Activated CD4-positive, alpha-beta T cell treated with anti-CD3 and anti-CD28 coated beads, Interleukin-2, amount 10 ng/mL, durations not matched to agents 7 days and 5 days (primary cell): Measurements from ENCODE around the gene ETNPPL. TPM values are rescaled to one million over a fixed set of nuclear protein-coding genes. Genes with fewer than 3 reads are reported as not detected.
A peak's percentile ranks its signal among the peaks of the same experiment; 100 is the strongest.

Experiments used
- CTCF ChIA-PET: fragments of 350-600 bp; sonication (Branson Sonifier 250); formaldehyde crosslinking; loops from one replicate; lab custom pipeline; 2021; ENCODE audit warnings: antibody characterized with exemption; lab: Charles Lee
- POLR2A ChIA-PET: fragments of 350-600 bp; sonication (Branson Sonifier 250); formaldehyde crosslinking; loops from one replicate; lab custom pipeline; 2021; ENCODE audit warnings: antibody characterized with exemption; lab: Charles Lee
- DNase-seq: peaks from one replicate; pipeline ENCODE4 v3.0.0-alpha.2; 2020
- H3K27ac Mint-ChIP-seq: one replicate; pipeline ENCODE4 v1.8.0; 2021; ENCODE audit warnings: mild to moderate bottlenecking, moderate library complexity, mixed read lengths
- H3K27me3 Mint-ChIP-seq: one replicate; pipeline ENCODE4 v1.8.0; 2021; ENCODE audit warnings: mixed read lengths
- H3K36me3 Mint-ChIP-seq: one replicate; pipeline ENCODE4 v1.8.0; 2021; ENCODE audit warnings: low read depth, mixed read lengths
- H3K4me1 Mint-ChIP-seq: one replicate; pipeline ENCODE4 v1.8.0; 2021; ENCODE audit warnings: mixed read lengths
- H3K4me3 Mint-ChIP-seq: one replicate; pipeline ENCODE4 v1.8.0; 2021; ENCODE audit warnings: mild to moderate bottlenecking, moderate library complexity, mixed read lengths
- H3K9me3 Mint-ChIP-seq: one replicate; pipeline ENCODE4 v1.8.0; 2021; ENCODE audit warnings: mixed read lengths
- total RNA-seq, 2 experiments: library from RNA; stranded (reverse); gene quantifications; one replicate each; pipeline ENCODE4 v1.2.3, GENCODE V29; 2021

ETNPPL gene
- total RNA-seq, 2 experiments from 2014 or later = not detected

DNA sequence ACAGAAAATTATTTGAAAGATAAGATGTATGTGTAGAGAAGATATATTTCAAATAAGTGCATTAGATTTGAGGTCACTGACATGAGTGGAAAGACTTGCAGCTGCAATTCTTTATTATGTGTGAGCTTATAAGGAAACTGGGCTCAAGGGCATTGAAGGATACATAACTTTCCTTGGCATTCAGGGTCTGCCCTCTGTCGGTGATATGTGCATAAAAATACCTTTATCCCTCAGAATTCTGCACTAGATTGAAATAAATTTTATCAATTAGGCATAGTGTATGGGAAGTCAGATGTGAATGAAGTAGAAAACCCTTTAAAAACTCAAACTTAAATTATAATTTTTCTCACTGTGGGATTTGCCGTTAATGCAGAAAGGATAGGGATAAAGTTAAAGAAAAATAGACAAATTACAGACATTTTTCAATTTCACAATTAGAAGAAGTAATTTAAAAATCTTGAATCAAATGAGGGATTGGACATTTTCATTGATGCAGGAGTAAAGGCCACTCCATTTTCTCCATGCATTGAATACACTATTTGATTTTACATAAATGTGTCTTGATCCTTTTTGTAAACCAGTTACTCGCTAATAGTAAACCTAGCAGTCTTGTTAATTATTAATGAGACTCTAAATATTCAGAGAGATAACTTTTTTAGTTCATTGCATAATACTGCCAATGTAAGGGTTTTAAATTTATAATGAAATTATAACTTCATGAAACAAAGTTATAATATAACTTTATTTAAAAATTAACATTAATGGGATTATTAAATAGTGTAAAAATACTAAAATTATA, 21.0 kb upstream of the ETNPPL start:
- peaks cover 8% of the 10 kb centered on the region for H3K27me3 Mint-ChIP-seq
- H3K27ac Mint-ChIP-seq = no peak overlapping the region
- H3K9me3 Mint-ChIP-seq = no peaks in the 10 kb centered on the region
- no peaks in the 10 kb centered on the region for H3K36me3 Mint-ChIP-seq
- H3K4me1 Mint-ChIP-seq = no peaks in the 10 kb centered on the region
- ChIA-PET POLR2A (no interaction called here), CTCF (no interaction called here)
- DNase-seq = no peak
- no peak overlapping the region for H3K4me3 Mint-ChIP-seq

- ChIA-PET CTCF (interaction anchor here (0.8 kb wide), 1 partner anchor 630 kb away, joined by 3 read pairs; no protein-coding TSS in a partner anchor), POLR2A (no interaction called here)
- DNase-seq = no peak
- H3K9me3 Mint-ChIP-seq = no peaks in the 10 kb centered on the region
- no peaks in the 10 kb centered on the region for H3K4me1 Mint-ChIP-seq
- H3K36me3 Mint-ChIP-seq = no peaks in the 10 kb centered on the region
- H3K27me3 Mint-ChIP-seq = peaks cover 14% of the 10 kb centered on the region
- H3K4me3 Mint-ChIP-seq = no peak overlapping the region
- no peak overlapping the region for H3K27ac Mint-ChIP-seq
Observed at GRCh38 chr4:108779958-108780357, 17.1 kb upstream of the ETNPPL start.

DNA sequence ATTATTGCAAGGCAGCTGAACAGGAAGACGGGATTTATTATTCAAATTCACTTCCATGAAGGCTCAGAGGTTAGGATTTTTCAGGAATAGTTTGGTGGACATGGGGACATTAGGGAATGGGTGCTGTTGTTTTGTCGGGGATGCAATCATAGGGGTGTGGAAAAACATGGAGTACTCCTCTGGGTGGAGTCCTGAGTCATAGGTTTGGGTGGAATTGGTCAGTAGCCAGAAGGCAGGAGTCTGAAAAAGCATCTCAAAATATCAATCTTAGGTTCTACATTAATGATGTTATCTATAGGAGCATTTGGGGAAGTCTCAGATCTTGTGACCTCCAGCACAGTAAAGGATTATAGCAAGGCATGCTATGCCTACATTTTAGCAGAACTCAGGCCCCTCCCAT, 14.5 kb upstream of the ETNPPL start:
- ChIA-PET POLR2A (no interaction called here), CTCF (no interaction called here)
- Mint-ChIP-seq H3K4me3 (no peak overlapping the region), H3K4me1 (no peaks in the 10 kb centered on the region), H3K27me3 (peaks cover 14% of the 10 kb centered on the region), H3K9me3 (no peaks in the 10 kb centered on the region), H3K36me3 (no peaks in the 10 kb centered on the region), H3K27ac (no peak overlapping the region)
- DNase-seq = no peak

GRCh38 chr4:108775921-108776320, 13.1 kb upstream of the ETNPPL start:
- no peaks in the 10 kb centered on the region for H3K9me3 Mint-ChIP-seq
- no peak overlapping the region for H3K4me3 Mint-ChIP-seq
- H3K27me3 Mint-ChIP-seq = peaks cover 14% of the 10 kb centered on the region
- no peak for DNase-seq
- no peak overlapping the region for H3K27ac Mint-ChIP-seq
- ChIA-PET POLR2A (no interaction called here), CTCF (no interaction called here)
- no peaks in the 10 kb centered on the region for H3K36me3 Mint-ChIP-seq
- H3K4me1 Mint-ChIP-seq = no peaks in the 10 kb centered on the region

GRCh38 chr4:108774809-108775530, 12.1 kb upstream of the ETNPPL start:
- Mint-ChIP-seq H3K4me3 (no peak overlapping the region), H3K36me3 (no peaks in the 10 kb centered on the region), H3K4me1 (no peaks in the 10 kb centered on the region), H3K9me3 (no peaks in the 10 kb centered on the region), H3K27me3 (peaks cover 10% of the 10 kb centered on the region), H3K27ac (no peak overlapping the region)
- ChIA-PET POLR2A (no interaction called here), CTCF (interaction anchor here (0.5 to 1.3 kb wide), 3 partner anchors 16 to 26 kb away, joined by 3 to 4 read pairs (median 3); no protein-coding TSS in a partner anchor)
- no peak for DNase-seq

- Mint-ChIP-seq H3K4me3 (no peak overlapping the region), H3K4me1 (no peaks in the 10 kb centered on the region), H3K9me3 (no peaks in the 10 kb centered on the region), H3K27ac (no peak overlapping the region), H3K27me3 (peaks cover 8% of the 10 kb centered on the region), H3K36me3 (no peaks in the 10 kb centered on the region)
- CTCF ChIA-PET = no interaction called here
- POLR2A ChIA-PET = no interaction called here
- no peak for DNase-seq
Observed at GRCh38 chr4:108772402-108772801, 9.5 kb upstream of the ETNPPL start.

GRCh38 chr4:108766058-108766457, 3.2 kb upstream of the ETNPPL start:
- Mint-ChIP-seq H3K4me1 (peaks cover 9% of the 10 kb centered on the region), H3K27me3 (peaks cover 38% of the 10 kb centered on the region), H3K36me3 (no peaks in the 10 kb centered on the region), H3K9me3 (no peaks in the 10 kb centered on the region), H3K27ac (no peak overlapping the region), H3K4me3 (no peak overlapping the region)
- DNase-seq = no peak
- CTCF ChIA-PET = interaction anchor here (0.7 kb wide), 1 partner anchor 68 kb away, joined by 4 read pairs; no protein-coding TSS in a partner anchor
- POLR2A ChIA-PET = no interaction called here

DNA sequence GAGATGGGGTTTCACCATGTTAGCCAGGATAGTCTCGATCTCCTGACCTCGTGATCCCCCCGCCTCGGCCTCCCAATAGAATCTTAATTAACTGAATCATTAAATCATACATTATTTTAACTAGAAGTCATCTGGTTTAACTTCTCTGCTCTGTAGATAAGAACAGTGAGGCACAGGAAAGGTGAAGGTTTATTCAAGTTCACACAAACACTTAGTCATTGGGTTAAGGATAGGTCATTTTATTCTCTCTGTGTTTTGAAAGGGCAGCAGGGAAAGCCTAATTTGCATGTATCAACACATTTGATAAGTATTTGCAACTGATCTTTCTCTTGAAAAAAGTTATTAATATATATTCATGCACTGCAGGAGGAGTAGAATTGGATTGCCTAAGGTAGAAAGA, 1.1 kb upstream of the ETNPPL start:
- Mint-ChIP-seq H3K27ac (no peak overlapping the region), H3K4me1 (peaks cover 9% of the 10 kb centered on the region), H3K27me3 (peaks cover 52% of the 10 kb centered on the region), H3K36me3 (no peaks in the 10 kb centered on the region), H3K4me3 (no peak overlapping the region), H3K9me3 (no peaks in the 10 kb centered on the region)
- ChIA-PET POLR2A (no interaction called here), CTCF (no interaction called here)
- no peak for DNase-seq

DNA sequence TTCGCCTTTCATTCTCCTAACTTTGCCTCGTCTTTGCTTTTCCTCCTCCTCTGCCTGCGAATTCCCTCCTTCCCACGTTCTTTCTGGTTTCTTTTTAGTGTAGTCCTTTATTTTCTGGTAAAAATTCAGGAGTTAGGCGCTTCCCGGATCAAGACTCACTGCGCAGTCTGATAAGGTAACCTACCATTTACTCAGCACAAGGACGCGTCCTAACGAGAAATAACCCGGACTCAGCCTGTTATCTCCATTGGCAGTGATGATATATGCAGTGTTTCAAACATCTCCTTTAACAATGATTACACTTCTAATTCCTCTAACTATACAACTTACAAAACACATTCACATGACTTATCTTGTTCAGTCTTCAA, 357 bp upstream of the ETNPPL start:
- CTCF ChIA-PET = no interaction called here
- peak overlapping the region; percentile 71 for H3K4me3 Mint-ChIP-seq
- no peaks in the 10 kb centered on the region for H3K9me3 Mint-ChIP-seq
- no peaks in the 10 kb centered on the region for H3K36me3 Mint-ChIP-seq
- POLR2A ChIA-PET = no interaction called here
- peaks cover 52% of the 10 kb centered on the region for H3K27me3 Mint-ChIP-seq
- H3K27ac Mint-ChIP-seq = no peak overlapping the region
- peaks cover 9% of the 10 kb centered on the region for H3K4me1 Mint-ChIP-seq
- DNase-seq = no peak

- H3K4me1 Mint-ChIP-seq = peaks cover 9% of the 10 kb centered on the region
- H3K36me3 Mint-ChIP-seq = no peaks in the 10 kb centered on the region
- no peak overlapping the region for H3K27ac Mint-ChIP-seq
- H3K27me3 Mint-ChIP-seq = peaks cover 36% of the 10 kb centered on the region
- no peaks in the 10 kb centered on the region for H3K9me3 Mint-ChIP-seq
- no peak overlapping the region for H3K4me3 Mint-ChIP-seq
- DNase-seq = no peak
- CTCF ChIA-PET = no interaction called here
- POLR2A ChIA-PET = no interaction called here
Observed at GRCh38 chr4:108758498-108758897, 4.4 kb downstream of the ETNPPL start.

- Mint-ChIP-seq H3K9me3 (no peaks in the 10 kb centered on the region), H3K27me3 (peaks cover 17% of the 10 kb centered on the region), H3K27ac (no peak overlapping the region), H3K36me3 (no peaks in the 10 kb centered on the region), H3K4me3 (no peak overlapping the region), H3K4me1 (no peaks in the 10 kb centered on the region)
- ChIA-PET POLR2A (no interaction called here), CTCF (no interaction called here)
- DNase-seq = no peak
Observed at GRCh38 chr4:108754327-108754726, 8.5 kb downstream of the ETNPPL start.

GRCh38 chr4:108751321-108751720, 11.5 kb downstream of the ETNPPL start:
- no peak overlapping the region for H3K4me3 Mint-ChIP-seq
- no peaks in the 10 kb centered on the region for H3K36me3 Mint-ChIP-seq
- H3K27me3 Mint-ChIP-seq = peaks cover 22% of the 10 kb centered on the region
- H3K4me1 Mint-ChIP-seq = peaks cover 4% of the 10 kb centered on the region
- no peaks in the 10 kb centered on the region for H3K9me3 Mint-ChIP-seq
- ChIA-PET CTCF (no interaction called here), POLR2A (no interaction called here)
- no peak for DNase-seq
- no peak overlapping the region for H3K27ac Mint-ChIP-seq

- Mint-ChIP-seq H3K36me3 (no peaks in the 10 kb centered on the region), H3K27me3 (peaks cover 22% of the 10 kb centered on the region), H3K27ac (no peak overlapping the region), H3K4me3 (no peak overlapping the region), H3K9me3 (no peaks in the 10 kb centered on the region), H3K4me1 (peaks cover 7% of the 10 kb centered on the region)
- ChIA-PET POLR2A (no interaction called here), CTCF (no interaction called here)
- DNase-seq = no peak
Observed at GRCh38 chr4:108749119-108749518, 13.7 kb downstream of the ETNPPL start.
